Naive B cell (primary cell): ENCODE measurements around the gene TNPO3. TPM values are rescaled to one million over a fixed set of nuclear protein-coding genes. Genes with fewer than 3 reads are reported as not detected.
"Not testable (repeated sequence)": the region's sequence is repeated elsewhere in the genome, so short reads cannot be mapped to it uniquely, and the experiment has no call there.

Source experiments
- ATAC-seq, 2 donors: fragments of 150-1000 bp; cut with Tn5 transposase; 2 replicates each; pipeline ENCODE4 v1.10.0; 2021; ENCODE audit warnings: low read depth in 2 of 2, mild to moderate bottlenecking in 2 of 2, moderate library complexity in 2 of 2
- DNase-seq: peaks from one replicate; pipeline ENCODE4 v3.0.0; 2022
- H3K27ac Mint-ChIP-seq, 6 donors: one replicate each; pipeline ENCODE4 v1.8.0; 2020 to 2022; ENCODE audit warnings: mild to moderate bottlenecking in 6 of 6, mixed read lengths in 6 of 6, moderate library complexity in 5 of 6, inconsistent platforms in 2 of 6
- H3K27me3 Mint-ChIP-seq, 3 donors: one replicate each; pipeline ENCODE4 v1.8.0; 2021 to 2022; ENCODE audit warnings: mixed read lengths in 3 of 3, mild to moderate bottlenecking in 1 of 3
- H3K36me3 Mint-ChIP-seq, 2 donors: one replicate each; pipeline ENCODE4 v1.8.0; 2020 to 2022; ENCODE audit warnings: mixed read lengths in 2 of 2, inconsistent platforms in 1 of 2, mild to moderate bottlenecking in 1 of 2
- H3K4me1 Mint-ChIP-seq, 3 donors: one replicate each; pipeline ENCODE4 v1.8.0; 2020 to 2022; ENCODE audit warnings: mixed read lengths in 3 of 3, inconsistent platforms in 1 of 3, mild to moderate bottlenecking in 1 of 3, moderate library complexity in 1 of 3
- H3K4me3 Mint-ChIP-seq, 8 donors: one replicate each; pipeline ENCODE4 v1.8.0; 2020 to 2022; ENCODE audit warnings: mild to moderate bottlenecking in 8 of 8, mixed read lengths in 8 of 8, moderate library complexity in 8 of 8, inconsistent platforms in 2 of 8
- H3K9me3 Mint-ChIP-seq, 7 donors: one replicate each; pipeline ENCODE4 v1.8.0; 2020 to 2022; ENCODE audit warnings: mixed read lengths in 7 of 7, mild to moderate bottlenecking in 5 of 7, inconsistent platforms in 2 of 7, moderate library complexity in 1 of 7
- polyA plus RNA-seq, 6 donors: library from polyadenylated mRNA; unstranded; fragments of 300-500 nt; fragmentation: Illumina TruSeq; gene quantifications; one replicate each; pipeline ENCODE4 v1.2.3, GENCODE V29; 2021; ENCODE audit warnings: low read depth in 6 of 6

The TNPO3 gene
- polyA plus RNA-seq, 6 donors from 2014 or later: 28.7 to 38.7 (median 34.1) TPM

DNA sequence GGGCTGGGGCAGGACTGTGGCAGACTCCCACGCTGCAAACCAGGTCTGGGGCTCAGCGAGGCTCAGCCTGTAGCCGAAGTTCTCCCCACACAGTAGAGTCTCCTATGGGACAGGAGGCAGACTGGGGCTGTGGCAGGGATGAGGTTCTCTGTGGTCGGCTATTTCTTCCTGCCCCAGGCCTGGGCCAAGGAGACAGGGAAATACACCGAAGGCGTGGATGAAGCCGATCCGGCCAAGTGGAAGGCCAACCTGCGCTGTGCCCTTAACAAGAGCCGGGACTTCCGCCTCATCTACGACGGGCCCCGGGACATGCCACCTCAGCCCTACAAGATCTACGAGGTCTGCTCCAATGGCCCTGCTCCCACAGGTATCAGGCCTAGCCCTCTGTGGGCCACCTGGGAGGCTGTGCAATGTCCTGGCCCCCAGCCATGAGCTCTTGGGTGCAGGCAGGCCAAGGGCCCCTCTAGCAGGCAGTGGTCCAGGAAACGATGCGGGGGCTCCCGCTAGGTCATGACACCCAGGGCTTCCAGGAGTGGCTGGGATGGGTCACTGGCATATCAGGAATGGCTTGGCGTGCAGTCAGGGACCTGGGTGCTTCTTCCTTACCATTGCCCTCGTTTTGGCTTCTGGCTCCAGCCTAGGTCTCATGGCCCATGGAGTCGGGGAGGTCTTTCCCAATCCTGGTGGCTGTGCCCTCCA is 109.1 kb downstream of the TNPO3 start:
- H3K9me3 Mint-ChIP-seq: no peaks in the 10 kb centered on the region
- H3K27ac Mint-ChIP-seq: peak overlapping the region in 1 of 6 donors; percentile 62
- no peak overlapping the region for H3K4me3 Mint-ChIP-seq
- peaks cover 3 to 10% of the 10 kb centered on the region in 2 donors for H3K36me3 Mint-ChIP-seq
- ATAC-seq (no peak), DNase-seq (no peak)
- H3K27me3 Mint-ChIP-seq: no peaks in the 10 kb centered on the region
- peaks cover 7 to 30% (median 23%) of the 10 kb centered on the region in 3 donors for H3K4me1 Mint-ChIP-seq

DNA sequence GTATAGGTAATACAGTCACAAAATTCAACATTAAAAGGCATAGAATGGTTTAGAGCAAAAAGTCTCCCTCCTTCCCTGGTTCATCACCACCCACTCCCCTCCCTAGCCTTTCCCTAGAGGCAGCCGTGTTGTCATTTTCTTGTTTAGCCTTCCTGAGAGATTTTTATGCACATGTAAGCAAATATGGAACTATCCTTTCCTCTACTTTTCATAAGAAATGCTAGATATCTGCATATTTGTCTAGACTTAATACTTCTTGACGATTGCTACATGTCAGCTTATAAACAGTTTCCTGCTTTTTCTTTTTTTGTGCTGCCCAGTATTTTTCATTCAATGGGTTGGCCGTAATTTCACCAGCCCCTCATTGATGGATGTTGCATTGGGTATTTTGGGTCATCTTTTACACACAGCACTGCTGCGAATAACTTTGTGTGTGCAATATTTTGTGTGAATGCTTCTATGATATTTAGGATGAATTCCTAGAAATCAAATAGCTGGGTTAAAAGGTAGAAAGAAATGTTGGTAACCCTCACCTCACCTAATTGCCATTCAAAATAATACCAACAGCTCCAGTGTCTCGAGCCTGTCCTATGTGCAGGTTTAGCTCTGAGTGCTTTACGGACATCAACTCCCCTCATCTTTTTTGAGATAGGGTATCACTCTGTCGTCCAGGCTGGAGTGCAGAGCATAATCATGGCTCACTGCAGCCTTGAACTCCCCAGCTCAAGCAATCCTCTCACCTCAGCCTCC is 110.2 kb downstream of the TNPO3 start:
- no peak for ATAC-seq
- Mint-ChIP-seq H3K4me1 (peaks cover 19 to 41% (median 34%) of the 10 kb centered on the region in 3 donors), H3K4me3 (no peak overlapping the region), H3K27me3 (no peaks in the 10 kb centered on the region), H3K36me3 (peaks cover 0 to 10% of the 10 kb centered on the region in 2 donors), H3K9me3 (no peaks in the 10 kb centered on the region), H3K27ac (peak overlapping the region in 4 of 6 donors; percentile 33 to 79 (median 52))
- DNase-seq: no peak

DNA sequence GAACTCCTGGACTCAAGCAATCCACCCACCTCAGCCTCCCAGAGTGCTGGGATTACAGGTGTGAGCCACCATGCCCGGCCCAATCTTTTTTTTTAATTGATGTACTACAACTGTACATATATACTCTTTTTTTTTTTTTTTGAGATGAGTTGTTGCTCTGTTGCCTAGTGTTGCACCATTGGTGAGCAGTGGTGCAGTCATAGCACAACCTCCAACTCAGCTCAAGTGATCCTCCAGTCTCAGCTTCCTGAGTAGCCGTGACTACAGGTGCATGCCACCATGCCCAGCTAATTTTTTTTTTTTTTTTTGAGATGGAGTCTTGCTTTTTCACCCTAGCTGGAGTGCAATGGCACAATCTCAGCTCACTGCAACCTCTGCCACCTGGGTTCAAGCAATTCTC is 111.7 kb downstream of the TNPO3 start:
- H3K36me3 Mint-ChIP-seq, ATAC-seq, H3K9me3 Mint-ChIP-seq, H3K27me3 Mint-ChIP-seq, H3K4me3 Mint-ChIP-seq, DNase-seq: not testable (repeated sequence)
- peaks cover 29 to 54% (median 47%) of the 10 kb centered on the region in 3 donors for H3K4me1 Mint-ChIP-seq
- H3K27ac Mint-ChIP-seq: peak overlapping the region in 2 of 6 donors; percentile 67 to 79

DNA sequence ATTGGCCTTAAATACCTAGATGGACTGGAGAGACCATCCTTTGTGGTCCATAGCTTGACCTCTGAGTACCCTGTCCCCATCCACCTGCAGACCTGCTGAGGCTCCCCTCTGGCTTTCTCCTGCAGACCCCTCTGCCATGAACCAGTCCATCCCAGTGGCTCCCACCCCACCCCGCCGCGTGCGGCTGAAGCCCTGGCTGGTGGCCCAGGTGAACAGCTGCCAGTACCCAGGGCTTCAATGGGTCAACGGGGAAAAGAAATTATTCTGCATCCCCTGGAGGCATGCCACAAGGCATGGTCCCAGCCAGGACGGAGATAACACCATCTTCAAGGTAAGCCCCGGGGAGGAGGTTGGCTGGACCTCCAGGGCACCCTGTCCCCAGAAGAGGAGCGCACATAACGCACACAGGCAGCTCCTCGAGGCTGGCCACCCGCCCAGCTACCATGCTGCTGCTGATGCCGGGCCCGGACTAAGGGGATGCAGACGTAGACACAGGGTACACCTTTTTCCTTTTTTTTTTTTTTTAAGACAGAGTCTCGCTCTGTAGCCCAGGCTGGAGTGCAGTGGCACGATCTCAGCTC is 112.9 kb downstream of the TNPO3 start:
- Mint-ChIP-seq H3K27me3 (no peaks in the 10 kb centered on the region), H3K4me1 (peaks cover 33 to 59% (median 51%) of the 10 kb centered on the region in 3 donors), H3K27ac (peak overlapping the region in 3 of 6 donors; percentile 20 to 99 (median 75)), H3K9me3 (no peaks in the 10 kb centered on the region), H3K4me3 (peak overlapping the region in 3 of 8 donors; percentile 18 to 98 (median 95)), H3K36me3 (no peaks in the 10 kb centered on the region)
- DNase-seq (no peak), ATAC-seq (no peak)

DNA sequence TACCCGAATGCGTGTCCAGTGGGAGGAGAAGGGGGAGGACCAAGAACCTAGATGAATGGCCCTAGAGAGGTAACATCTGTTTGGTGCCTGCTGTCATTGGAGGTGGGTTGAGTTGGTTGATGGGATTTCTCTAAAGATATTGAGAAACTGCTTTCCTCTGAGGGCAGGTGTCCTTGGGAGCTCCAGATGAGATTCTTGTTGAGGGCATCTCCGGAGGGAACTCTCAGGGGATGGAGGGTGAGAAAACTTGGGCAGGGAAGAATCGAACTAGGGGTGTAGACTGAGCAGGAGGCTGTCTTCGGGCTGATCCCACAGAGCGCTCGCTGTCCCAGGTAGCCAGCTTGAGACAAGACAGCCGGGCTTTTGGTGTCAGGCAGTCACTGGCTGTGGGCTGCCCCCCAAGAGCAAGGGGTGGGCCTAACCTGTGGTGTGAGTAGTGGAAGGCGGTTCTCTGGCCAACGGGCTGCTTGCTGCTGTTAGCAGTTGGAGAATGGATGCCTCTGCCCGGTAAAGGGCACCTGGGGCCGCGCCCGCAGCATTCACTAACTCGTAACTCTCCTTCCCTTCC is 113.5 kb downstream of the TNPO3 start:
- Mint-ChIP-seq H3K27ac (peak overlapping the region; percentile 86 to 99 (median 98)), H3K9me3 (no peaks in the 10 kb centered on the region), H3K4me3 (peak overlapping the region; percentile 86 to 99 (median 96)), H3K36me3 (no peaks in the 10 kb centered on the region), H3K27me3 (no peaks in the 10 kb centered on the region), H3K4me1 (peaks cover 35 to 61% (median 55%) of the 10 kb centered on the region in 3 donors)
- no peak for ATAC-seq
- DNase-seq: no peak

DNA sequence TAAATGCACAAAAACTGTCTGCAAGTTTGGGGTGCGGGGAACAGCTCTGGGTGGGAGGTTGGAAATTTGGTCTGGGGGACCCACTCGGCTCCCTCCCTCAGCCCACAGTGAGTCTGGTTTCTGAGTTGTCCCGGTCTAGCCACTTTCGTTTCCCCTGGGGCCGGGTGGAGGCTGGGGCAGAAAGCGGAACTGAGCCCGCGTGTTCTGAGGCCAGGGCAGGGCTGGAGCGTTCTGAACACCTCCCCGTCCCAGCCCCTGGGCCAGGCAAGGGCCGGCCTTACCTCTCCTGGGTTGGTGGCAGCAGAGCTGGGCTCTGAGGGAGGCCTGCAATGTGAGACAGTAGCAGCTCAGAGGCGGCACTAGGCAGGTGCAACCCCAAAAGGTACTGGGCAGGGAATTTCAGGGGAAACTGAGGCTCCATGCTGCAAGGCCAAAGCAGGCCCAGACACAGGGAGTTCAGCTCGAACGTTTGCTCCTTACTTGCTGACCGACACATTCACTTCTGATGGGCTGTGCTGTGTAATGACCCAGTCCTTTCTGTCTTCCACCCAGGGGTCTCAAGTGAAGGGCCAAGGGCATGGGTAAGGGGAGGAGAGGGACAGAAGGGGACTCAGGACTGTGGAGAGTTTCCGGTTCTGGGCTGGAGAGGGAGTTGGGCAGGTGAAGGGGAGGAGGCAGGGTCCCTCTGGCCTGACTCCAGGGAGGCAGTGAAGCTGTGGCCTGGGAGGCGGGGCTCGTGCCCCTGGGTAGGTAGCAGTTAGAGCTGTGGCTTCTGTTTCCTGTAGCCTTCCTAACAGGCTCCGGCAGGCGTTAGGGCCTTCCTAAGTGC is 114.2 kb downstream of the TNPO3 start:
- Mint-ChIP-seq H3K36me3 (no peaks in the 10 kb centered on the region), H3K9me3 (no peaks in the 10 kb centered on the region), H3K4me3 (peak overlapping the region; percentile 86 to 99 (median 96)), H3K4me1 (peaks cover 35 to 62% (median 55%) of the 10 kb centered on the region in 3 donors), H3K27ac (peak overlapping the region; percentile 86 to 99 (median 98)), H3K27me3 (no peaks in the 10 kb centered on the region)
- DNase-seq (peak; percentile 89), ATAC-seq (peak; percentile 67 to 70)

DNA sequence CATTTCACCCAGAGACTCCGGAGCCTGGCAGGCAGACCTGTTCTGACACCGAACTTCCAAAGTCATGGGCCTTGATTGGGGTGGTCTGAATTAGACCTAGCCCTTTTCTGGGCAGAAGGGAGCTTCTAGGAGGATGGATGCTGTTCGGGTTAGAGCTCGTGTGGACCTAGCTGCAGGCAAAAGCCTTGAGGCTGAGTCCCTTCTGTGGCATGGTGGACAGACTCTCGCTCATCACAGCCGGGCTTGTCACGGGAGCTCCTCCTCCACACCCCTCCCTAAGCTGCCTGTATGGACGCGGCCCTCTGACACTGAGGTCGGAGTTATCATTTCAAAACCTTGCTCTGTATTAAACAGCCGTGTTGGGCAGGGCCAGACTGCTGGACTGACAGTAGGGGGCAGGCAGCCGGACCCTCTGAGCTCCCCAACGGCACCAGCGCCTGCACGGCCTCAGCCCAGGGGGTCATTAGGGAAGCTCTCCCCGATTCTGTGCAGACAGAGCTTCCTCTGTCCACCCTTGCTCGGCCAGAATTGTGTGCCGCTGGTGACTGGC is 115.0 kb downstream of the TNPO3 start:
- Mint-ChIP-seq H3K27ac (peak overlapping the region; percentile 86 to 99 (median 98)), H3K36me3 (no peaks in the 10 kb centered on the region), H3K9me3 (no peaks in the 10 kb centered on the region), H3K4me1 (peaks cover 40 to 70% (median 60%) of the 10 kb centered on the region in 3 donors), H3K4me3 (peak overlapping the region; percentile 86 to 99 (median 96)), H3K27me3 (no peaks in the 10 kb centered on the region)
- DNase-seq (no peak), ATAC-seq (peak; percentile 3 to 7)

DNA sequence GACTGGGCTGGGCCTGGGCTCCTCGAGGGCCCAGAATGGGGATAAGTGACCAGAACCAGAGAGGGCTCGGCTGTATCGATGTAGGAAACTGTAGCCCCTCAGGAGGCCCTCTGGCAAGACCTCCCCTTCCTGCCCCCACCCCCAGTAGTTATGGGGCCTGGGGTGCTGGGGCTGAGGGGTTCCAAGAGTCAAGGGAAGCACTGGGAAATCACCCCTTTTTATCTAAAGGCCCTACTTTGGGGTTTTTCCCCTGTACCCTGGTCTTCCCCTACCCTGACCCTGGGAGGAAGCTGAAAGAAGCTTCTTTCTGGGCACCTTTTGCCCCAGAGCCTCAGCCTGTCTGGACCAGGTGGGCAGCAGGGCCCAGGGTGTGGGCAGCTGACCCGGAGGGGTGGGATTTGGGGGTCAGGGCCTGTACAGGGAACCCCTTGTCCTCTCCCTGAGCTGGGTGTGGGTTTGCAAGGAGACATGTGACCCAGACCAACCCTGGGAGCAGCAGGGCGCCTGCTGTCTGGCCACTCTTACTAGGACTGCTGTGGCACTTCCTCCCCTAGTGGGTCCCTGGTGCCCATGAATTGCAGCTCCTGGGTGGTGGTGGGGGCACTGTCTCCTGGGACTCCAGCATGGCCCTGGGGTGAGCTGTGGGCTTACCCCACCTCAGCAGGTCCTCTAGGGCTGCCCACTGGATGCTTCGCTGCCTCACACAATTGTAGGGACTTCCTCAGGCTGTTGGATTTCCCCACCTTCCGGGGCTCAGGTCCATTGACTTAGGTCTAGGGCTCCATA is 115.6 kb downstream of the TNPO3 start:
- DNase-seq (peak; percentile 67), ATAC-seq (peak; percentile 52 to 56)
- H3K9me3 Mint-ChIP-seq: no peaks in the 10 kb centered on the region
- H3K36me3 Mint-ChIP-seq: no peaks in the 10 kb centered on the region
- H3K27ac Mint-ChIP-seq: peak overlapping the region; percentile 86 to 99 (median 98)
- H3K4me3 Mint-ChIP-seq: peak overlapping the region; percentile 86 to 99 (median 96)
- H3K27me3 Mint-ChIP-seq: no peaks in the 10 kb centered on the region
- peaks cover 43 to 74% (median 62%) of the 10 kb centered on the region in 3 donors for H3K4me1 Mint-ChIP-seq

DNA sequence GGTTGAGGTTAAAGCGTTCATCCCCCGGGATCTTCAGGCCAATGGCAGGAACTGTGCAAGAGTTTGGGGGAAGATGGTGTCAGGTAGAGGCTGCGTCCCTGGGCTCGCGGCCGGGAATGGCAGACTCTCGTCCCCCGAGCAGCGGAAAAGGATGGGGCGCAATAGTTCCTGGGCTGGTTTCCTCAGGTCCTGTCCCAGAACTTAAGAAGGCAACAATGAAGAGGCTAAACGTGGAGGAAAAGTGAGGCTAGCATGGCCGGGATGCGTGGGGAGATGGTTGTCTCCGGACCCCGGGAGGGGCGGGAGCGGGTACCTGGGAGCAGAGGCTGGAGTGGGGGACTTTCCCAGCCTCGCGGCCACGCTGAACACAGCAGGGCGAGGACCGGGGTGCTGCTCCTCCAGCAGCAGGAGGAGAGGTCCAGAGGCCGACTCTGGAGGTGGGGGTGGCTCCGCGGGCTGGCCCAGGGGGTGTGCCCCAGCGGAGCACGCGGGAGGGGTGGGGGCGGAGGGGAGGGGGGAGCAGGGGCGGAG is 116.3 kb downstream of the TNPO3 start:
- peak overlapping the region; percentile 70 to 99 (median 98) for H3K27ac Mint-ChIP-seq
- H3K4me3 Mint-ChIP-seq: peak overlapping the region; percentile 86 to 99 (median 96)
- H3K9me3 Mint-ChIP-seq: no peaks in the 10 kb centered on the region
- ATAC-seq: peak in 1 of 2 donors; percentile 3
- H3K4me1 Mint-ChIP-seq: peaks cover 44 to 74% (median 60%) of the 10 kb centered on the region in 3 donors
- DNase-seq: no peak
- H3K27me3 Mint-ChIP-seq: no peaks in the 10 kb centered on the region
- no peaks in the 10 kb centered on the region for H3K36me3 Mint-ChIP-seq

DNA sequence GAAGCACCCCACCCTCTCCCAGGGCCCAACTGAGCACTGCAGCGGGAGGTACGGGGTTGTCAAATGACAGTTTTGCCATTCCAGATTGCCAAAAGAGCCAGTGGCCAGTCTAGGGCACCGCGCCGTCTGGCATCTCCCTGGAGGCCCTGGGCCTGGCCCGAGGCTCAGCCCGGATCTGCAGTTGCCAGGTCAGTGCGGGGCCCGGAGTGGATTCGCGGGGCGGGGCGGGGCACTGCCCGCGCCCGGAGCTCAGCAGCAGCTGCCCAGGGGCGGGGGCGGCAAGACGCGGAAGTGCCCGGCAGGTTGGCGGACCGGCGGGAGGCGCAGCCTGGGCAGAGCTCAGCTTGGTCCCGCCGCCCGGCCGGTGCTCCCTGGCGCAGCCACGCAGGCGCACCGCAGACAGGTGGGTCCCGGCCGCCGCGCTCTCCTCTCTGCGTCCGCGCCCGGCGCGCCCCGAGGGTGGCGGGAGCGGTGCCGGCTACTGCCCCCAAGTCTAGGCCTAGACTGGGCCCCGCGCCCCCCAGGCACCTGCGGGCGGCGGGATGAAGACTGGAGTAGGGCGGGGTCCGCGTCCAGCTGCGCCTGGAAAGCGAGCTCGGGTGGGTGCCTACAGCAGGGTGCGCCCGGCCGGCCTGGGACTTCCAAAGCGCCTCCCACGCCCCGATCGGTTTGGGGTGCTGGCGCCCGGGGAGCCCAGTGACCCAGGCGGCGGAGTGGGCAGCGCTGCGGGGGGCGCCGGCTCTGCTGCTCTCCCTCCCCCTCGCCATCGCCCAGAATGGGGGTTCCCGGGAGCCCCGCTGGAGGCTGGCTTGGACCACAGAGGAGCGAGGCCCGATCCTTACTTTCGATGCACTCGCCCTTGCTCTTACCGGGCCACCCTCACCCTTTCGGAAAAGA is 117.0 kb downstream of the TNPO3 start, which contains the start of gene IRF5:
Gene IRF5, plus strand, starts transcription at position 281 of the 897 bp plus-strand sequence. CDS start 4,155 bp downstream, outside the sequence.
- Mint-ChIP-seq H3K9me3 (no peaks in the 10 kb centered on the region), H3K4me3 (peak within 1 kb of the TSS; percentile 86 to 99 (median 96)), H3K4me1 (peaks cover 51 to 76% (median 66%) of the 10 kb centered on the region in 3 donors), H3K27me3 (no peaks in the 10 kb centered on the region), H3K27ac (peak within 1 kb of the TSS; percentile 87 to 99 (median 98)), H3K36me3 (no peaks in the 10 kb centered on the region)
- peak; percentile 46 for DNase-seq
- ATAC-seq: no peak

DNA sequence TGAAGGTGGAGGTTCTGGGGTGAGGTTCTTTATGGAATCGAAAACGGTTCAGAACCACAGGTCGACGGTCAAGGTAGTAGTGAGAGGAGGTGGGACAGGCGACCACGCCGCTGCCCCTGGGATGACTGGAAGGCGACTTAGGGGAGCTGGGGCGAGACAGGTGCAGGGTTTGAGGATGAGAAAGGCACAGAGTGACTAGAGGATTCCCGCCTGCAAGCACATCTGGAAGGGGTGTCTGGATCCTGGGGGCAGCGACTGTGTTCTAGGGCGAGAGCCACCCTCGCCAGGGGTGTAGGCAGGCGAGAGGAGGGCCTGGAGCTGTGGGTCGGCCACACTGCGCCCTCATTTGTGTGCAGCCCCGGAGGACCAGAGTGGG is 117.7 kb downstream of the TNPO3 start:
- Mint-ChIP-seq H3K27ac (peak overlapping the region; percentile 79 to 99 (median 92)), H3K4me1 (peaks cover 57 to 76% (median 63%) of the 10 kb centered on the region in 3 donors), H3K9me3 (no peaks in the 10 kb centered on the region), H3K4me3 (peak overlapping the region; percentile 84 to 99 (median 92)), H3K27me3 (no peaks in the 10 kb centered on the region), H3K36me3 (no peaks in the 10 kb centered on the region)
- no peak for DNase-seq
- no peak for ATAC-seq
